ENCODE results near the gene SLC25A48. TPM values are rescaled to one million over a fixed set of nuclear protein-coding genes. Genes with fewer than 3 reads are reported as not detected.

The SLC25A48 gene
- total RNA-seq, 1 experiment from 2014 or later, result not detected

GRCh38 chr5:135866016-135866415, 31.6 kb downstream of the SLC25A48 start:
- ChIA-PET CTCF (no interaction called here), POLR2A (no interaction called here)
- H3K4me3 ChIP-seq (ENCODE audit: low read depth in 2 of 2, low read length in 2 of 2), result no peak overlapping the region
- ATAC-seq (no peak), DNase-seq (ENCODE audit: low read depth, low spot score) (no peak)
- BruUV-seq (replicated peaks), result no TSS peak
- peaks cover 8% of the 10 kb centered on the region for H3K27me3 ChIP-seq (ENCODE audit: control insufficient read depth, insufficient read depth, low read length)
- H3K27ac ChIP-seq (ENCODE audit: low read length), result no peak overlapping the region
- TF ChIP-seq TCF7L2 (IDR thresholded peaks at IDR 0.05; ENCODE audit: low read depth, low read length) (no peak), POLR2AphosphoS5 (IDR thresholded peaks at IDR 0.05; ENCODE audit: low read depth, low read length) (no peak), CTCF (IDR thresholded peaks at IDR 0.05) (no peak), REST (IDR thresholded peaks at IDR 0.05; ENCODE audit: insufficient read depth in 1 of 2, low read depth in 2 of 2, low read length in 1 of 2) (no peak), SIN3A (IDR thresholded peaks at IDR 0.05; ENCODE audit: borderline replicate concordance, insufficient read depth, low read depth, low read length) (no peak)
- no peaks in the 10 kb centered on the region for H3K4me1 ChIP-seq (ENCODE audit: control insufficient read depth, insufficient read depth, low read length)
- H3K36me3 ChIP-seq (ENCODE audit: control insufficient read depth, insufficient read depth, low read length), result no peaks in the 10 kb centered on the region
- in situ Hi-C loops (cut with HindIII; ENCODE audit: low pct_unique_long_range_greater_than_20kb, low sequenced_read_pairs), result no loop called here
- H3K9me3 ChIP-seq (ENCODE audit: control insufficient read depth, insufficient read depth, low read depth, low read length), result no peaks in the 10 kb centered on the region
- intact Hi-C loops (cut with micrococcal nuclease; ENCODE audit: unreplicated experiment), result no loop called here

- Histone ChIP-seq H3K27ac (ENCODE audit: low read length) (no peak overlapping the region), H3K4me1 (ENCODE audit: control insufficient read depth, insufficient read depth, low read length) (no peaks in the 10 kb centered on the region), H3K27me3 (ENCODE audit: control insufficient read depth, insufficient read depth, low read length) (peaks cover 8% of the 10 kb centered on the region), H3K9me3 (ENCODE audit: control insufficient read depth, insufficient read depth, low read depth, low read length) (no peaks in the 10 kb centered on the region), H3K36me3 (ENCODE audit: control insufficient read depth, insufficient read depth, low read length) (no peaks in the 10 kb centered on the region), H3K4me3 (ENCODE audit: low read depth in 2 of 2, low read length in 2 of 2) (no peak overlapping the region)
- in situ Hi-C loops (cut with HindIII; ENCODE audit: low pct_unique_long_range_greater_than_20kb, low sequenced_read_pairs), result no loop called here
- POLR2A ChIA-PET, result no interaction called here
- CTCF ChIA-PET, result no interaction called here
- BruUV-seq (replicated peaks), result no TSS peak
- intact Hi-C loops (cut with micrococcal nuclease; ENCODE audit: unreplicated experiment), result no loop called here
- TF ChIP-seq REST (IDR thresholded peaks at IDR 0.05; ENCODE audit: insufficient read depth in 1 of 2, low read depth in 2 of 2, low read length in 1 of 2), result no peak
- TF ChIP-seq SIN3A (IDR thresholded peaks at IDR 0.05; ENCODE audit: borderline replicate concordance, insufficient read depth, low read depth, low read length), result no peak
- TF ChIP-seq CTCF (IDR thresholded peaks at IDR 0.05), result no peak
- TF ChIP-seq POLR2AphosphoS5 (IDR thresholded peaks at IDR 0.05; ENCODE audit: low read depth, low read length), result no peak
- no peak for TF ChIP-seq TCF7L2 (IDR thresholded peaks at IDR 0.05; ENCODE audit: low read depth, low read length)
- ATAC-seq (no peak), DNase-seq (ENCODE audit: low read depth, low spot score) (no peak)
These were observed 33.1 kb downstream of the SLC25A48 start for GRCh38 chr5:135867599-135867998.
